HCT116 (cell line): Measurements from ENCODE around the gene MTREX. TPM values are rescaled to one million over a fixed set of nuclear protein-coding genes. Genes with fewer than 3 reads are reported as not detected.

Experiments
- ATAC-seq: fragments of 200-7000 bp; cut with Tn5 transposase; 2 replicates; pipeline ENCODE4 v1.9.1; 2020; ENCODE audit warnings: mild to moderate bottlenecking, moderate library complexity
- BruUV-seq: library from RNA; stranded (reverse); fragments of 400-500 nt; replicated peaks from 2 replicates; lab custom pipeline; 2021; lab: Mats Ljungman, UMichigan
- CTCF ChIA-PET: fragments of 300-600 bp; sonication (Branson Sonifier 250); formaldehyde crosslinking; loops from one replicate; lab custom pipeline; 2021; ENCODE audit warnings: antibody characterized with exemption; lab: Charles Lee
- POLR2A ChIA-PET: fragments of 300-600, 350-600 bp; sonication (Branson Sonifier 250); formaldehyde crosslinking; loops from one replicate; lab custom pipeline; 2021; ENCODE audit warnings: antibody characterized with exemption; lab: Charles Lee
- RAD21 ChIA-PET, 2 experiments: fragments of 300-600 bp; sonication (Branson Sonifier 250); formaldehyde crosslinking; loops; one replicate each; lab custom pipeline; 2023; ENCODE audit warnings: low total read pairs in 2 of 2; ENCODE audit not compliant: uncharacterized antibody in 2 of 2, unreplicated experiment in 2 of 2, low non-redundant PET in 1 of 2; lab: Charles Lee
- DNase-seq: peaks from one replicate; pipeline ENCODE4 v3.0.0-alpha.2; 2010; ENCODE audit warnings: low read depth, low spot score
- H2AFZ ChIP-seq: fragments of 200-600 bp; shearing (Covaris generic), sonication (generic); 2 replicates; pipeline ENCODE4 v1.6.1; 2017; ENCODE audit warnings: low read depth, mixed run types, mixed read lengths, antibody characterized with exemption, low read length; ENCODE audit not compliant: poor library complexity, severe bottlenecking
- H3K27ac ChIP-seq: 2 replicates; pipeline ENCODE4 v1.5.1; 2012; ENCODE audit warnings: low read depth, low read length
- H3K27me3 ChIP-seq: fragments of 200-600 bp; sonication (generic); 2 replicates; pipeline ENCODE4 v1.6.1; 2016; ENCODE audit warnings: mixed run types, low read length, mixed read lengths; ENCODE audit not compliant: insufficient read depth
- H3K36me3 ChIP-seq, 2 experiments: fragments of 200-500 bp in 1 of 2; fragments of 200-600 bp in 1 of 2; sonication (Bioruptor generic) in 1 of 2; sonication (generic) in 1 of 2; 2 replicates each; pipeline versions ENCODE4 v1.5.1 to v1.6.1; 2014 to 2016; ENCODE audit warnings: low read length in 2 of 2, inconsistent platforms in 1 of 2, mixed read lengths in 1 of 2, mixed run types in 1 of 2; ENCODE audit not compliant: insufficient read depth in 2 of 2, control insufficient read depth in 1 of 2
- H3K4me1 ChIP-seq, 2 experiments: fragments of 200-600 bp in 1 of 2; sonication (generic) in 1 of 2; 2 replicates each; pipeline versions ENCODE4 v1.5.1 to v1.6.1; 2012 to 2017; ENCODE audit warnings: low read length in 2 of 2, inconsistent platforms in 1 of 2, mild to moderate bottlenecking in 1 of 2, mixed read lengths in 1 of 2, mixed run types in 1 of 2, moderate library complexity in 1 of 2; ENCODE audit not compliant: insufficient read depth in 2 of 2, control insufficient read depth in 1 of 2
- H3K4me2 ChIP-seq: fragments of 200-600 bp; sonication (generic); 2 replicates; pipeline ENCODE4 v1.6.1; 2017; ENCODE audit warnings: mixed run types, low read length, mixed read lengths
- H3K4me3 ChIP-seq, 2 experiments: fragments of 200-600 bp in 1 of 2; sonication (generic) in 1 of 2; replicated peaks in 1 of 2; 2 replicates each; pipeline ENCODE4 v1.5.1; 2011 to 2016; ENCODE audit warnings: low read length in 2 of 2, control low read depth in 1 of 2, low read depth in 1 of 2, mild to moderate bottlenecking in 1 of 2, mixed read lengths in 1 of 2, mixed run types in 1 of 2
- H3K79me2 ChIP-seq: fragments of 200-600 bp; sonication (generic); 2 replicates; pipeline ENCODE4 v1.6.1; 2017; ENCODE audit warnings: mild to moderate bottlenecking, mixed run types, low read length, moderate library complexity, mixed read lengths; ENCODE audit not compliant: insufficient read depth
- H3K9ac ChIP-seq: fragments of 200-600 bp; sonication (generic); 2 replicates; pipeline ENCODE4 v1.6.1; 2016; ENCODE audit warnings: low read length, mixed read lengths
- H3K9me2 ChIP-seq: fragments of 200-600 bp; sonication (generic), shearing (Covaris generic); 2 replicates; pipeline ENCODE4 v1.6.1; 2017; ENCODE audit warnings: mixed run types, mild to moderate bottlenecking, moderate library complexity; ENCODE audit not compliant: insufficient read depth
- H3K9me3 ChIP-seq, 2 experiments: fragments of 200-500 bp in 1 of 2; fragments of 200-600 bp in 1 of 2; sonication (Bioruptor generic) in 1 of 2; sonication (generic) in 1 of 2; 2 replicates each; pipeline ENCODE4 v1.6.1; 2014 to 2017; ENCODE audit warnings: low read length in 2 of 2, mixed read lengths in 2 of 2, inconsistent platforms in 1 of 2, low read depth in 1 of 2, mild to moderate bottlenecking in 1 of 2, mixed run types in 1 of 2, moderate library complexity in 1 of 2; ENCODE audit not compliant: control insufficient read depth in 1 of 2, insufficient read depth in 1 of 2
- H4K20me1 ChIP-seq: fragments of 200-600 bp; sonication (generic), shearing (Covaris generic); 2 replicates; pipeline ENCODE4 v1.6.1; 2017; ENCODE audit warnings: mixed run types, mild to moderate bottlenecking, moderate library complexity; ENCODE audit not compliant: insufficient read depth
- CBX3 ChIP-seq: IDR thresholded peaks from 2 replicates; pipeline ENCODE4 v1.6.1; 2012; ENCODE audit warnings: low read depth
- CEBPB ChIP-seq: IDR thresholded peaks from 2 replicates; pipeline ENCODE4 v1.6.1; 2012; ENCODE audit warnings: low read depth
- ELF1 ChIP-seq: IDR thresholded peaks from 2 replicates; pipeline ENCODE4 v1.6.1; 2012; ENCODE audit warnings: low read depth, borderline replicate concordance
- EZH2 ChIP-seq: fragments of 200-600 bp; sonication (generic); IDR thresholded peaks from 2 replicates; pipeline ENCODE4 v1.6.1; 2017; ENCODE audit warnings: antibody characterized with exemption, mixed run types
- EZH2phosphoT487 ChIP-seq: fragments of 200-600 bp; IDR thresholded peaks from 2 replicates; pipeline ENCODE4 v1.6.1; 2018; ENCODE audit warnings: antibody characterized with exemption, borderline replicate concordance
- FOSL1 ChIP-seq: IDR thresholded peaks from 2 replicates; pipeline ENCODE4 v1.6.1; 2012; ENCODE audit warnings: low read depth
- POLR2A ChIP-seq: IDR thresholded peaks from 2 replicates; pipeline ENCODE4 v1.7.0; 2011; ENCODE audit warnings: borderline replicate concordance; ENCODE audit not compliant: insufficient read depth, insufficient read length; ENCODE audit errors: extremely low read depth
- POLR2AphosphoS5 ChIP-seq: IDR thresholded peaks from 2 replicates; pipeline ENCODE4 v1.6.1; 2011; ENCODE audit warnings: mild to moderate bottlenecking, low read depth, low read length, moderate library complexity
- RAD21 ChIP-seq: IDR thresholded peaks from 2 replicates; pipeline ENCODE4 v1.6.1; 2012; ENCODE audit warnings: low read depth, mild to moderate bottlenecking
- SIN3A ChIP-seq: IDR thresholded peaks from 2 replicates; pipeline ENCODE4 v1.6.1; 2012; ENCODE audit warnings: low read depth
- SP1 ChIP-seq: IDR thresholded peaks from 2 replicates; pipeline ENCODE4 v1.6.1; 2012; ENCODE audit warnings: low read depth
- TCF7L2 ChIP-seq: IDR thresholded peaks from 2 replicates; pipeline ENCODE4 v1.7.0; 2011; ENCODE audit warnings: borderline replicate concordance, inconsistent platforms; ENCODE audit not compliant: insufficient read depth, insufficient read length; ENCODE audit errors: extremely low read depth
- YY1 ChIP-seq: IDR thresholded peaks from 2 replicates; pipeline ENCODE4 v1.6.1; 2011; ENCODE audit warnings: low read length, low read depth, moderate library complexity, mild to moderate bottlenecking; ENCODE audit not compliant: insufficient replicate concordance; ENCODE audit errors: extremely low read depth
- ZFX ChIP-seq: fragments of 450-650 bp; IDR thresholded peaks from 2 replicates; pipeline ENCODE4 v1.6.1; 2017
- ZNF274 ChIP-seq: fragments of 200-500 bp; sonication (Bioruptor generic); IDR thresholded peaks from 2 replicates; pipeline ENCODE4 v1.6.1; 2014; ENCODE audit warnings: mild to moderate bottlenecking, low read depth, low read length, inconsistent platforms
- intact Hi-C: fragments of 100-400 bp; cut with micrococcal nuclease; formaldehyde crosslinking; loops from 2 replicates; pipeline ENCODE4 v1.10.0; 2022
- total RNA-seq: library from RNA; stranded (reverse); gene quantifications from one replicate; pipeline ENCODE4 v1.2.1, GENCODE V29; 2021; ENCODE audit not compliant: unreplicated experiment
- TF ChIP-seq, protein P1 (sequence below): IDR thresholded peaks from 2 replicates; pipeline ENCODE4 v1.6.1; 2012
- TF ChIP-seq, protein P2 (sequence below): IDR thresholded peaks from 2 replicates; pipeline ENCODE4 v1.6.1; 2012
- TF ChIP-seq, protein P3 (sequence below): IDR thresholded peaks from 2 replicates; pipeline ENCODE4 v1.6.1; 2011; ENCODE audit warnings: mild to moderate bottlenecking, low read length, moderate library complexity; ENCODE audit not compliant: insufficient replicate concordance; ENCODE audit errors: extremely low read depth

Gene MTREX
- total RNA-seq, 1 experiment from 2014 or later, result 101 TPM

DNA sequence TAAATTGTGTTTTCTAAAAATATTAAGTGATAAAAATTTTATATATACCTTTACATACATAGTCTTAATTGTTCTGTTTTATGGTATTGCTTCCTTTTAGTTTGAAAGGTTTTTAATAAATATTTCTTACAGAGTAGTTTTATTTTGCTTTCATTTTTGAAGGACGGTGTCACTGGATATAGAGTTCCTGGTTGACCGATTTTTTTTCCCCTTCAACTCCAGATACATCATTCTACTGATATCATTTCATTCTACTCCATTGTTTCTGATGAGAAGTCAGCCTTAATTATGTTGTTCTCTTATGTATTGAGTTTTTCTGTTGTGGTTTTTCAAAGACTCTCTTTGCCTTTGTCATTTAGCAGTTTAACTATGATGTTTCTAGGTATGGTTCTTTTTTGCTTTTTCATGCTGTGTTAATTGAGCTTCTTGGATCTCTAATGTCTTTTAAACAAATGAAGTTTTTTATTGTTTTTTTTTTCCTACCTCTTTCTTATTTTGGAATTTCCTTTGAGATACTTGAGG is 30.4 kb downstream of the MTREX start:
- CTCF ChIA-PET, result no interaction called here

More for the DNA sequence above, 30.4 kb downstream of the MTREX start:
- BruUV-seq, result no TSS peak
- intact Hi-C loops, result no loop called here
- Histone ChIP-seq H3K27me3 (no peaks in the 10 kb centered on the region), H3K9me2 (no peaks in the 10 kb centered on the region), H3K4me1 (no peaks in the 10 kb centered on the region), H3K27ac (no peak overlapping the region), H3K79me2 (peaks cover 88% of the 10 kb centered on the region), H3K9ac (no peak overlapping the region), H4K20me1 (peaks cover 8% of the 10 kb centered on the region; the same call in 1 of the 2 replicates), H2AFZ (no peak overlapping the region), H3K4me2 (no peak overlapping the region), H3K36me3 (peaks cover 3 to 10% of the 10 kb centered on the region in 2 experiments; a peak in 2 of 4 replicates), H3K9me3 (no peaks in the 10 kb centered on the region), H3K4me3 (no peak overlapping the region)
- TF ChIP-seq YY1, result no peak
- TF ChIP-seq POLR2AphosphoS5, result no peak
- TF ChIP-seq POLR2A, result no peak
- TF ChIP-seq, protein P1, sequence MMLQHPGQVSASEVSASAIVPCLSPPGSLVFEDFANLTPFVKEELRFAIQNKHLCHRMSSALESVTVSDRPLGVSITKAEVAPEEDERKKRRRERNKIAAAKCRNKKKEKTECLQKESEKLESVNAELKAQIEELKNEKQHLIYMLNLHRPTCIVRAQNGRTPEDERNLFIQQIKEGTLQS, result no peak
- TF ChIP-seq CEBPB, result no peak
- no peak for TF ChIP-seq EZH2phosphoT487
- TF ChIP-seq, protein P2, sequence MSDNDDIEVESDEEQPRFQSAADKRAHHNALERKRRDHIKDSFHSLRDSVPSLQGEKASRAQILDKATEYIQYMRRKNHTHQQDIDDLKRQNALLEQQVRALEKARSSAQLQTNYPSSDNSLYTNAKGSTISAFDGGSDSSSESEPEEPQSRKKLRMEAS, result no peak
- TF ChIP-seq SIN3A, result no peak
- no peak for TF ChIP-seq RAD21
- TF ChIP-seq, protein P3, sequence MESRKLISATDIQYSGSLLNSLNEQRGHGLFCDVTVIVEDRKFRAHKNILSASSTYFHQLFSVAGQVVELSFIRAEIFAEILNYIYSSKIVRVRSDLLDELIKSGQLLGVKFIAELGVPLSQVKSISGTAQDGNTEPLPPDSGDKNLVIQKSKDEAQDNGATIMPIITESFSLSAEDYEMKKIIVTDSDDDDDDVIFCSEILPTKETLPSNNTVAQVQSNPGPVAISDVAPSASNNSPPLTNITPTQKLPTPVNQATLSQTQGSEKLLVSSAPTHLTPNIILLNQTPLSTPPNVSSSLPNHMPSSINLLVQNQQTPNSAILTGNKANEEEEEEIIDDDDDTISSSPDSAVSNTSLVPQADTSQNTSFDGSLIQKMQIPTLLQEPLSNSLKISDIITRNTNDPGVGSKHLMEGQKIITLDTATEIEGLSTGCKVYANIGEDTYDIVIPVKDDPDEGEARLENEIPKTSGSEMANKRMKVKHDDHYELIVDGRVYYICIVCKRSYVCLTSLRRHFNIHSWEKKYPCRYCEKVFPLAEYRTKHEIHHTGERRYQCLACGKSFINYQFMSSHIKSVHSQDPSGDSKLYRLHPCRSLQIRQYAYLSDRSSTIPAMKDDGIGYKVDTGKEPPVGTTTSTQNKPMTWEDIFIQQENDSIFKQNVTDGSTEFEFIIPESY, result no peak
- TF ChIP-seq ELF1, result no peak
- no peak for TF ChIP-seq FOSL1
- TF ChIP-seq CBX3, result no peak
- TF ChIP-seq TCF7L2, result no peak
- TF ChIP-seq ZFX, result no peak
- TF ChIP-seq EZH2, result no peak
- no peak for TF ChIP-seq ZNF274
- TF ChIP-seq SP1, result no peak
- DNase-seq (no peak), ATAC-seq (no peak)
- ChIA-PET RAD21 (no interaction called here), POLR2A (no interaction called here)
